DMS153 treated with DMSO at 0.1 percent for 48 hours (cell line): ENCODE results near the gene PPP4R1.
"Not testable (repeated sequence)": the region's sequence is repeated elsewhere in the genome, so short reads cannot be mapped to it uniquely, and the experiment has no call there.

Experiments used
- DNase-seq: peaks from one replicate; lab custom pipeline; 2025; ENCODE audit not compliant: unreplicated experiment; lab: John Stamatoyannopoulos, UW

Gene PPP4R1

GRCh38 chr18:9614401-9615279 lies at the start of gene PPP4R1:
Gene PPP4R1, minus strand, starts transcription at chr18:9614559. Its CDS starts 75 bp downstream, at chr18:9614484.
- DNase-seq = no peak

GRCh38 chr18:9663377-9663776 lies 49.0 kb upstream of the PPP4R1 start:
- DNase-seq = no peak

GRCh38 chr18:9661564-9661963 lies 47.2 kb upstream of the PPP4R1 start:
- no peak for DNase-seq

- no peak for DNase-seq
Observed at GRCh38 chr18:9659499-9660375, 45.4 kb upstream of the PPP4R1 start.

- no peak for DNase-seq
Observed at GRCh38 chr18:9658087-9658641, 43.8 kb upstream of the PPP4R1 start.

- no peak for DNase-seq
Observed at GRCh38 chr18:9655232-9655767, 40.9 kb upstream of the PPP4R1 start.

GRCh38 chr18:9653390-9653789 lies 39.0 kb upstream of the PPP4R1 start:
- no peak for DNase-seq

GRCh38 chr18:9649164-9649540 lies 34.8 kb upstream of the PPP4R1 start:
- DNase-seq = no peak

GRCh38 chr18:9648431-9649163 lies 34.2 kb upstream of the PPP4R1 start:
- no peak for DNase-seq

- no peak for DNase-seq
Observed at GRCh38 chr18:9647496-9648323, 33.4 kb upstream of the PPP4R1 start.

- DNase-seq = peak; percentile 0
Observed at GRCh38 chr18:9643549-9643948, 29.2 kb upstream of the PPP4R1 start.

- no peak for DNase-seq
Observed at GRCh38 chr18:9642799-9643462, 28.6 kb upstream of the PPP4R1 start.

- DNase-seq = not testable (repeated sequence)
Observed at GRCh38 chr18:9641081-9641480, 26.7 kb upstream of the PPP4R1 start.

GRCh38 chr18:9638886-9639285 lies 24.5 kb upstream of the PPP4R1 start:
- peak; percentile 10 for DNase-seq

GRCh38 chr18:9637036-9637767 lies 22.8 kb upstream of the PPP4R1 start:
- no peak for DNase-seq

GRCh38 chr18:9634856-9635255 lies 20.5 kb upstream of the PPP4R1 start:
- no peak for DNase-seq

GRCh38 chr18:9631814-9632496 lies 17.6 kb upstream of the PPP4R1 start:
- DNase-seq = no peak

- no peak for DNase-seq
Observed at GRCh38 chr18:9630444-9630843, 16.1 kb upstream of the PPP4R1 start.
